ENCODE measurements around the gene KRTAP4-1. TPM values are rescaled to one million over a fixed set of nuclear protein-coding genes. Genes with fewer than 3 reads are reported as not detected.

The KRTAP4-1 gene
- total and polyA plus RNA-seq, 2 experiments from 2014 or later: not detected

DNA sequence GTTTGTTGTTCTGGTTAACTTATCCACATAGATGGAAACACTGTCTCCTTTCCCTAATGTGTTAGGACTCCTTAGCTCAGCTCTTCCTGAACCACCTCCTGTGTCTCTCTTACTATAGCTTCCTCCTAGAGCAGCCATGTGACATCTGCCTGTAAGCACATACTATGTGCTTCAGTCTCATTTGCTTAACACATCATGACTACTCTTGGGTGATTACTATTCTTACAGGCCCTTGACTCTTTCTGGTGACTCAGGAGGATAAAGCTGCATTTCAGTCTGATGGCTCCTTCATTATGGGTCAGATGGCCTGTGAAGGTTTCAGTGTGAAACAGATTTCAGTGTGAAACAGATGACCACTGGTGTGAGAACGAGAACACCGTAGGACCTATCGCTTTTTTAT, 6.4 kb downstream of the KRTAP4-1 start:
- Histone ChIP-seq H3K27me3 (no peaks in the 10 kb centered on the region), H3K27ac (no peak overlapping the region), H3K4me1 (ENCODE audit: low read depth) (no peaks in the 10 kb centered on the region), H3K4me3 (no peak overlapping the region), H3K36me3 (no peaks in the 10 kb centered on the region), H3K9me3 (ENCODE audit: low read depth) (no peaks in the 10 kb centered on the region)
- no peak for DNase-seq (ENCODE audit: low read depth in 1 of 2, low spot score in 1 of 2)
- TF ChIP-seq, protein P1, sequence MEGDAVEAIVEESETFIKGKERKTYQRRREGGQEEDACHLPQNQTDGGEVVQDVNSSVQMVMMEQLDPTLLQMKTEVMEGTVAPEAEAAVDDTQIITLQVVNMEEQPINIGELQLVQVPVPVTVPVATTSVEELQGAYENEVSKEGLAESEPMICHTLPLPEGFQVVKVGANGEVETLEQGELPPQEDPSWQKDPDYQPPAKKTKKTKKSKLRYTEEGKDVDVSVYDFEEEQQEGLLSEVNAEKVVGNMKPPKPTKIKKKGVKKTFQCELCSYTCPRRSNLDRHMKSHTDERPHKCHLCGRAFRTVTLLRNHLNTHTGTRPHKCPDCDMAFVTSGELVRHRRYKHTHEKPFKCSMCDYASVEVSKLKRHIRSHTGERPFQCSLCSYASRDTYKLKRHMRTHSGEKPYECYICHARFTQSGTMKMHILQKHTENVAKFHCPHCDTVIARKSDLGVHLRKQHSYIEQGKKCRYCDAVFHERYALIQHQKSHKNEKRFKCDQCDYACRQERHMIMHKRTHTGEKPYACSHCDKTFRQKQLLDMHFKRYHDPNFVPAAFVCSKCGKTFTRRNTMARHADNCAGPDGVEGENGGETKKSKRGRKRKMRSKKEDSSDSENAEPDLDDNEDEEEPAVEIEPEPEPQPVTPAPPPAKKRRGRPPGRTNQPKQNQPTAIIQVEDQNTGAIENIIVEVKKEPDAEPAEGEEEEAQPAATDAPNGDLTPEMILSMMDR (IDR thresholded peaks at IDR 0.05; ENCODE audit: low read depth, low read length): no peak

DNA sequence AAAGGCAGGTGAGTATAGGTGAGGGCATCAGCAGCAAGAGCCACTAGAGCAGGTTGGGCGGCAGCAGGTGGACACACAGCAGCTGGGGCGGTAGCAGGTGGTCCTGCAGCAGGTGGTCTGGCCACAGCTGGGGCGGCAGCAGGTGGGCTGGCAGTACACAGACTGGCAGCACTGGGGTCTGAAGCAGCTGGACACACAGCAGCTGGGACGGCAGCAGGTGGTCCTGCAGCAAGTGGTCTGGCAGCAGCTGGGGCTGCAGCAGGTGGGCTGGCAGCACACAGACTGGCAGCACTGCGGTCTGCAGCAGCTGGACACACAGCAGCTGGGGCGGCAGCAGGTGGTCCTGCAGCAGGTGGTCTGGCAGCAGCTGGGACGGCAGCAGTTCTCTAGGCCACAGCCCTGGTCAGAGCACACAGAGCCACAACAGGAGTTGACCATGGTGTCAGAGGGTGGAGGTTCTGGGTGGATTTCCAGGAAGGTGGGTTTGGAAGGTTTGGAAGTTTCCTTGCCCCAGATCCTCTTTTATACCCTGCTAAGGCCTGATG, 6.9 kb downstream of the KRTAP4-1 start, which contains the start of gene KRTAP4-2:
TSS of gene KRTAP4-2 (minus strand) at position 495 of the 545 bp plus-strand sequence. CDS start at position 438, 57 bp downstream.
- H3K27me3 ChIP-seq: no peaks in the 10 kb centered on the region
- H3K9me3 ChIP-seq (ENCODE audit: low read depth): no peaks in the 10 kb centered on the region
- H3K4me1 ChIP-seq (ENCODE audit: low read depth): no peaks in the 10 kb centered on the region
- no peak within 1 kb of the TSS for H3K27ac ChIP-seq
- H3K36me3 ChIP-seq: no peaks in the 10 kb centered on the region
- TF ChIP-seq, protein P1 (IDR thresholded peaks at IDR 0.05; ENCODE audit: low read depth, low read length): no peak
- no peak for DNase-seq (ENCODE audit: low read depth in 1 of 2, low spot score in 1 of 2)
- no peak within 1 kb of the TSS for H3K4me3 ChIP-seq

DNA sequence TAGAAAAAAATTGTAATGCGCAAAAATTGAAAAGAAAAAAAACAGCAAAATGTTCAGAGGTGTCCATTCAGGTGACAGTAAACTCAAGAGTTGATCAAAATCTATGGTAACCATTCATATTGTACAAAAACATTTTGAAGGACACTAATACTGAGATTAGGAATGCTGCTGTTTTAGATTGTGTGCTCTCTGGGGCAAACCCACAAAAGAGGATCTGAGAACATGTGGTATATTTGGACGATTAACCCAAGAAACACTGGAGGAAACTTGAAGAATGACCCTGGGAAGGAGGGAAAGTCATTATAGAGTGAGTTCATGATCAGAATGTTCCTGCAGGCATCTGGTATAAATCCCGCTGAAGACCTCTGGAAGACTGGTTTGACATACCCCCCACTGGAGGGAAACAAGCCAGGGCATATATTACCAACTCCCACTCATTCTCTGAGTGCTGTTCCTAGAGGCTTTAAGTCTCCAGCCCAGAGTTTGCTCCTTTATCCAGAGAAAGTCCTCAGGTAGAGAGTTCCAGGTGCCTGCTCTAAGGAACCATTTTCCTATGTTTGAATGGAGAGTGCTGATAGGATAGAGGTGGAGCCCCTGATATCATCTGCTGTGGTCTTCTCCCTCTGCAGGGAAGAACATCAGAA, 7.8 kb downstream of the KRTAP4-1 start:
- no peak overlapping the region for H3K4me3 ChIP-seq
- H3K27ac ChIP-seq: no peak overlapping the region
- DNase-seq (ENCODE audit: low read depth in 1 of 2, low spot score in 1 of 2): no peak
- H3K9me3 ChIP-seq (ENCODE audit: low read depth): no peaks in the 10 kb centered on the region
- H3K27me3 ChIP-seq: peaks cover 2% of the 10 kb centered on the region
- TF ChIP-seq, protein P1 (IDR thresholded peaks at IDR 0.05; ENCODE audit: low read depth, low read length): no peak
- H3K36me3 ChIP-seq: no peaks in the 10 kb centered on the region
- no peaks in the 10 kb centered on the region for H3K4me1 ChIP-seq (ENCODE audit: low read depth)

DNA sequence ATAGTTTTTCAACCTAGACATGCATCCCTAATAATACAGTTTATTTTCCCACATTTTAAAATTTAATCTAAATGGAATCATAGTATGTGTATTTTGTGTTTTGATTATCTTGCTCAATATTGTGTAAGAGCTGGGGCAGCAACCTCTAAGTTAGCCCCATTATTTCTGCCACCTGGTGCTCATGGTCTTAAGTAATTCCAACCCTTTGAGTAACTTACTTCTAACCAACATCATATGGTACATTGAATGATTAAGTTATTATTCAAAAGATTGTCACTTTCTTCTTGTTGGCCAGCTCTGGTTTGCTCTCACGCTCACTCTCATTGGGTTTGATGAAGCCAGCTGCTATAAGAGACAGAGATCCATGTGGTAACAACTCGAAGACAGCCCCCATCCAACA, 12.8 kb downstream of the KRTAP4-1 start:
- no peaks in the 10 kb centered on the region for H3K4me1 ChIP-seq (ENCODE audit: low read depth)
- TF ChIP-seq, protein P1 (IDR thresholded peaks at IDR 0.05; ENCODE audit: low read depth, low read length): no peak
- no peak for DNase-seq (ENCODE audit: low read depth in 1 of 2, low spot score in 1 of 2)
- no peaks in the 10 kb centered on the region for H3K9me3 ChIP-seq (ENCODE audit: low read depth)
- H3K27me3 ChIP-seq: peaks cover 2% of the 10 kb centered on the region
- no peaks in the 10 kb centered on the region for H3K36me3 ChIP-seq
- H3K4me3 ChIP-seq: no peak overlapping the region
- H3K27ac ChIP-seq: no peak overlapping the region

DNA sequence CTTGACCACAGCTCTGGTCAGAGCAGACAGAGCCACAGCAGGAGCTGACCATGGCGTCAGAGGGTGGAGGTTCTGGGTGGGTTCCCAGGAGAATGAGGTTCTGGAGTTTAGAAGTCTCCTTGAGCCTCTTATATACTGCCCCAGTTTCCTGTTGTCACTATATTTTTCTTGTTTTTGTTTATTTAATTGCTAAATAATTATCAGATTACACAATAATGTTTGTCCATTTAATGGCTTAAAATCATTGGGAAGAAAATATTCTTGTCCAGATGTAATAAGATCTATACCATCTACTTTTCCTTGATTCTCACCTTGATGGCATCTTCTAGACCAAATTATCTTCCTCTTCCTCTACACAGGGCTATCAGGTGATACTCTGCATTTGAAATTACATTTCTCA, 16.6 kb downstream of the KRTAP4-1 start, which contains the start of gene KRTAP4-3:
TSS of gene KRTAP4-3 (minus strand) at position 101 of the 400 bp plus-strand sequence. CDS start at position 52, 49 bp downstream.
- H3K4me3 ChIP-seq: no peak within 1 kb of the TSS
- peaks cover 5% of the 10 kb centered on the region for H3K27me3 ChIP-seq
- TF ChIP-seq, protein P1 (IDR thresholded peaks at IDR 0.05; ENCODE audit: low read depth, low read length): no peak
- H3K27ac ChIP-seq: no peak within 1 kb of the TSS
- DNase-seq (ENCODE audit: low read depth in 1 of 2, low spot score in 1 of 2): no peak
- no peaks in the 10 kb centered on the region for H3K4me1 ChIP-seq (ENCODE audit: low read depth)
- H3K9me3 ChIP-seq (ENCODE audit: low read depth): no peaks in the 10 kb centered on the region
- H3K36me3 ChIP-seq: no peaks in the 10 kb centered on the region

Data from cardiac muscle cell (in vitro differentiated cells and primary cell).